GM19468 (cell line): ENCODE measurements around the gene PGLYRP3.

ENCODE experiments used
- ATAC-seq: cut with Tn5 transposase; IDR thresholded peaks from one replicate; pipeline ENCODE4 v1.9.1; 2021; ENCODE audit warnings: mild to moderate bottlenecking, moderate library complexity, moderate number of reproducible peaks; ENCODE audit not compliant: unreplicated experiment; ENCODE audit errors: extremely low read depth

The PGLYRP3 gene

GRCh38 chr1:153312570-153313186 is at the start of gene PGLYRP3:
TSS of gene PGLYRP3 (minus strand) at chr1:153312952. CDS start at chr1:153310665, 2,287 bp downstream.
- ATAC-seq, result no peak

GRCh38 chr1:153362187-153362775 is 49.5 kb upstream of the PGLYRP3 start:
- no peak for ATAC-seq

GRCh38 chr1:153361480-153362109 is 48.8 kb upstream of the PGLYRP3 start:
- ATAC-seq, result no peak

- no peak for ATAC-seq
Observed at GRCh38 chr1:153360592-153361479, 48.1 kb upstream of the PGLYRP3 start.

GRCh38 chr1:153360190-153360589 is 47.4 kb upstream of the PGLYRP3 start:
- ATAC-seq, result no peak

- no peak for ATAC-seq
Observed at GRCh38 chr1:153359241-153359640, 46.5 kb upstream of the PGLYRP3 start.

- no peak for ATAC-seq
Observed at GRCh38 chr1:153358691-153358975, 45.9 kb upstream of the PGLYRP3 start.

- ATAC-seq, result no peak
Observed at GRCh38 chr1:153357853-153358690, 45.3 kb upstream of the PGLYRP3 start, which contains the start of gene S100A9. TSS of gene S100A9 (plus strand) at chr1:153357854. CDS start at chr1:153358284, 430 bp downstream.

- no peak for ATAC-seq
Observed at GRCh38 chr1:153357076-153357852, 44.5 kb upstream of the PGLYRP3 start.

- ATAC-seq, result no peak
Observed at GRCh38 chr1:153356392-153357075, 43.8 kb upstream of the PGLYRP3 start.

GRCh38 chr1:153355445-153356071 is 42.8 kb upstream of the PGLYRP3 start:
- no peak for ATAC-seq

GRCh38 chr1:153354515-153355193 is 41.9 kb upstream of the PGLYRP3 start:
- ATAC-seq, result no peak

GRCh38 chr1:153353226-153353947 is 40.6 kb upstream of the PGLYRP3 start:
- no peak for ATAC-seq

- no peak for ATAC-seq
Observed at GRCh38 chr1:153352523-153352922, 39.8 kb upstream of the PGLYRP3 start.

- no peak for ATAC-seq
Observed at GRCh38 chr1:153350321-153350957, 37.7 kb upstream of the PGLYRP3 start.
